Activated CD8-positive, alpha-beta T cell treated with anti-CD3 and anti-CD28 coated beads for 36 hours (primary cell): ENCODE results near the gene RAB5A. TPM values are rescaled to one million over a fixed set of nuclear protein-coding genes. Genes with fewer than 3 reads are reported as not detected.

Source experiments
- ATAC-seq: fragments of 200-7000 bp; cut with Tn5 transposase; one replicate; pipeline ENCODE4 v1.10.0; 2021; ENCODE audit warnings: mild to moderate bottlenecking, moderate library complexity
- CTCF ChIA-PET: fragments of 350-600 bp; sonication (Branson Sonifier 250); formaldehyde crosslinking; loops from one replicate; lab custom pipeline; 2021; ENCODE audit warnings: antibody characterized with exemption; lab: Charles Lee
- POLR2A ChIA-PET: fragments of 350-600 bp; sonication (Branson Sonifier 250); formaldehyde crosslinking; loops from one replicate; lab custom pipeline; 2021; ENCODE audit warnings: antibody characterized with exemption; lab: Charles Lee
- DNase-seq: peaks from one replicate; pipeline ENCODE4 v3.0.0-alpha.2; 2020
- H3K27ac Mint-ChIP-seq: one replicate; pipeline ENCODE4 v1.8.0; 2021; ENCODE audit warnings: mild to moderate bottlenecking, mixed read lengths
- H3K27me3 Mint-ChIP-seq: one replicate; pipeline ENCODE4 v1.8.0; 2021; ENCODE audit warnings: mixed read lengths
- H3K36me3 Mint-ChIP-seq: one replicate; pipeline ENCODE4 v1.8.0; 2021; ENCODE audit warnings: low read depth, mixed read lengths
- H3K4me1 Mint-ChIP-seq: one replicate; pipeline ENCODE4 v1.8.0; 2021; ENCODE audit warnings: low read depth, mixed read lengths
- H3K4me3 Mint-ChIP-seq: one replicate; pipeline ENCODE4 v1.8.0; 2021; ENCODE audit warnings: mild to moderate bottlenecking, moderate library complexity, mixed read lengths
- H3K9me3 Mint-ChIP-seq: one replicate; pipeline ENCODE4 v1.8.0; 2021; ENCODE audit warnings: mixed read lengths
- CTCF ChIP-seq: fragments of 200-600 bp; IDR thresholded peaks from one replicate; pipeline ENCODE4 v1.8.0; 2022; ENCODE audit warnings: antibody characterized with exemption, mild to moderate bottlenecking
- intact Hi-C: fragments of 100-400 bp; cut with micrococcal nuclease; formaldehyde crosslinking; loops from one replicate; pipeline ENCODE4 v1.10.0; 2022
- total RNA-seq, 2 experiments: library from RNA; stranded (reverse); gene quantifications; one replicate each; pipeline ENCODE4 v1.2.3, GENCODE V29; 2021

Gene RAB5A
- total RNA-seq, 2 experiments from 2014 or later, result 54.3 to 55.8 TPM

GRCh38 chr3:19994796-19995195 lies 47.9 kb downstream of the RAB5A start:
- no peaks in the 10 kb centered on the region for H3K4me1 Mint-ChIP-seq
- ChIA-PET POLR2A (no interaction called here), CTCF (no interaction called here)
- TF ChIP-seq CTCF, result no peak
- no peaks in the 10 kb centered on the region for H3K27me3 Mint-ChIP-seq
- no peak for DNase-seq
- no peak overlapping the region for H3K4me3 Mint-ChIP-seq
- intact Hi-C loops, result no loop called here
- ATAC-seq, result no peak
- H3K36me3 Mint-ChIP-seq, result no peaks in the 10 kb centered on the region
- no peaks in the 10 kb centered on the region for H3K9me3 Mint-ChIP-seq
- no peak overlapping the region for H3K27ac Mint-ChIP-seq

DNA sequence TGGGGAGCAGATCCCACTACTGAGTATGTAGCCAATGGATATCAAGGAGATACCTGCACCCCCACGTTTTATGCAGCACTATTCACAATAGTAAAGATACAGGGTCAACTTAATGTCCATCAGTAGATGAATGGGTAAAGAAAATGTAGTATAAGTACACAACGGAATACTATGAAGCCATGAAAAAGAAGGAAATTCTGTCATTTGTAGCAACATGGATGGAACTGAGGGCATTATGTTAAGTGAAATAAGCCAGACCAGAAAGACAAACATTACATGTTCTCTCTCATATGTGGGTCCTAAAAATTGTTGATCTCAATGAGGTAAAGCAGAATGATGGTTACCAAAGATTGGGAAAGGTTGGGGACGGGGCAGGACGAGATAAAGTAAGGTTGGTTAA lies 50.6 kb downstream of the RAB5A start:
- no peak for DNase-seq
- ChIA-PET POLR2A (no interaction called here), CTCF (no interaction called here)
- Mint-ChIP-seq H3K27me3 (no peaks in the 10 kb centered on the region), H3K27ac (no peak overlapping the region), H3K36me3 (no peaks in the 10 kb centered on the region), H3K9me3 (no peaks in the 10 kb centered on the region), H3K4me1 (no peaks in the 10 kb centered on the region), H3K4me3 (no peak overlapping the region)
- intact Hi-C loops, result no loop called here
- no peak for TF ChIP-seq CTCF
- ATAC-seq, result no peak

DNA sequence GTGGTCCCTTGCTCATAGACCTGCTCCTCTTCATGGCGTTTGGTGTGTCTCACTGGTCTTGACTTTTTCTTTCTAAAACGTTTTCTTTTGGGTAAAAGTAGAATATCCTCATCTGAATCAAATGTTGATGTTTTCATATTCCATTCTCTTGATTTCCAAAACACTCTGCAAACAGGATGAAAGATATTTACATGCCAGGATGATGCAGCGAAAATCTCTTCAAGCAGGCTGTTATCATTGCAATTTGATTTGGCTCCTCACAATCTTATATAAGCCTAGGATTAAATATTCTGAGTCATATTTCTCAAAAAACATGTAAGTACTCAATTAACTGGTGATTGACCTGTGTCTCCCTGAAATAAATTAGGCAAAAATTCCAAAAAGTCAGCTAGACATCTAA lies 55.0 kb downstream of the RAB5A start:
- Mint-ChIP-seq H3K4me1 (no peaks in the 10 kb centered on the region), H3K36me3 (no peaks in the 10 kb centered on the region), H3K9me3 (no peaks in the 10 kb centered on the region), H3K4me3 (no peak overlapping the region), H3K27me3 (no peaks in the 10 kb centered on the region), H3K27ac (no peak overlapping the region)
- DNase-seq (no peak), ATAC-seq (no peak)
- intact Hi-C loops, result no loop called here
- CTCF ChIA-PET, result no interaction called here
- TF ChIP-seq CTCF, result no peak
- POLR2A ChIA-PET, result interaction anchor here (0.6 kb wide), 1 partner anchor 12 kb away, joined by 3 read pairs; no protein-coding TSS in a partner anchor

DNA sequence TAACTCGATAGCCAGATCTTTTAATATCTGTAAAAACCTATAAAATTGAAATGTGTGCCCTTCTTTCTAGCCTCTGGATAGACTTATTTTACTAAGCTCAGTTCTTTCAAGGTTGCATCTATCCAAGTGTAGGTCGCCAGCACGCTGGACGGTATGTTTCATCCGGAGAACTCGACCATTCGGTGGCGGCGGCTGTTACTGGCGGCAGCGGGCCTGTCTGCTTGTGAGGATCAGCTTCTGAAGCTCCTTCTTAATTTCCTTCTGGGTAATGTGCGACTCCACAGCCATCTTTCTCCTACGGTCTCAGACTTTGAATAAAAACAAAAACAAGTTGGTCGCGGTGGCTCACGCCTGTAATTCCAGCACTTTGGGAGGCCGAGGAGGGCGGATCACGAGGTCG lies 61.1 kb downstream of the RAB5A start:
- no peak for TF ChIP-seq CTCF
- ATAC-seq (no peak), DNase-seq (no peak)
- no peak overlapping the region for H3K27ac Mint-ChIP-seq
- no peak overlapping the region for H3K4me3 Mint-ChIP-seq
- no peaks in the 10 kb centered on the region for H3K4me1 Mint-ChIP-seq
- no peaks in the 10 kb centered on the region for H3K27me3 Mint-ChIP-seq
- H3K36me3 Mint-ChIP-seq, result no peaks in the 10 kb centered on the region
- ChIA-PET CTCF (no interaction called here), POLR2A (no interaction called here)
- no peaks in the 10 kb centered on the region for H3K9me3 Mint-ChIP-seq
- intact Hi-C loops, result no loop called here

DNA sequence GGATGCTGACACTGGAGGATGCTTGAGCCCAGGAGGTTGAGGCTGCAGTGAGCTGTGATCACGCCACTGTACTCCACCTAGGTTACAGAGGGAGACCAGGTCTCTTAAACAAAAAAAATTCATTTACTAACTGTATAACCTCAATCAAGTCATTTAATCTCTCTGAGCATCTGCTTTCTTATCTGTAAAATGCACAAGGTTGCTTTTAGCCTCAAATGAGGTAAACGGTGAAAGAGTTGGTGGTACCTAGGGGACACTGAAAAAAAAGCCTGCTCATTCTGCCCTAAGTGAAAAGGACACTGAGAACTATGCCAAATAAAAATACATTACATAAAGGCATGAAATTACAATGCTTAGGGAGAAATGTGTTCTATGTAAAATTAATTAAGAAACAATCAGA lies 61.7 kb downstream of the RAB5A start:
- Mint-ChIP-seq H3K27ac (no peak overlapping the region), H3K36me3 (no peaks in the 10 kb centered on the region), H3K4me3 (no peak overlapping the region), H3K4me1 (no peaks in the 10 kb centered on the region), H3K9me3 (no peaks in the 10 kb centered on the region), H3K27me3 (no peaks in the 10 kb centered on the region)
- ChIA-PET CTCF (no interaction called here), POLR2A (no interaction called here)
- no peak for ATAC-seq
- no peak for DNase-seq
- intact Hi-C loops, result no loop called here
- no peak for TF ChIP-seq CTCF
